GM21717 (cell line): ENCODE measurements around the gene TEKTIP1.
"Not testable (repeated sequence)": the region's sequence is repeated elsewhere in the genome, so short reads cannot be mapped to it uniquely, and the experiment has no call there.

Source experiments
- ATAC-seq: cut with Tn5 transposase; IDR thresholded peaks from one replicate; pipeline ENCODE4 v1.9.1; 2021; ENCODE audit warnings: mild to moderate bottlenecking, moderate library complexity; ENCODE audit not compliant: unreplicated experiment

Gene TEKTIP1

DNA sequence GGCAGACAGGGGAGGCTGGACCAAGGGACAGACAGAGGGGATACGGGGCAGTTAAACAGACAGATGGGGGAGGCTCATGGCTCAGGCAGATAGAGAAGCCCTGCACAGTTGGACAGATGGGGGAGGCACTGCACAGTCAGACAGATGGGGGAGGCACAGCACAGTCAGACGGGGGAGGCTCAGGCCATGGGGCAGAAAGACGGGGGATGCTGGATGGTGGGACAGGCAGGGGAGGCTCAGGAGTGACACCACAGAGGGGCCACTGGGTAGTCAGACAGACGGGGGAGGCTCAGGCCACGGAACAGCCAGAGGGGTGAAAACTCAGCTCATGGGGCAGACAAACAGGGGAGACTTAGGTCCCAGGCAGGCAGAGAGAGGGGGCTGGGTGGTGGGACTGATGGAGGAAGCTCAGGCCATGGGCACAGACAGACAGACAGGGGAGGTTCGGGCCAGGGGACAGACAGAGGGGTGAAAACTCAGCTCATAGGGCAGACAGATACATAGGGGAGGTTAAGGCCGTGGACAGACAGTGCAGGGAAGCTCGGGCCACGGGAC lies 17.5 kb downstream of the TEKTIP1 start:
- no peak for ATAC-seq

DNA sequence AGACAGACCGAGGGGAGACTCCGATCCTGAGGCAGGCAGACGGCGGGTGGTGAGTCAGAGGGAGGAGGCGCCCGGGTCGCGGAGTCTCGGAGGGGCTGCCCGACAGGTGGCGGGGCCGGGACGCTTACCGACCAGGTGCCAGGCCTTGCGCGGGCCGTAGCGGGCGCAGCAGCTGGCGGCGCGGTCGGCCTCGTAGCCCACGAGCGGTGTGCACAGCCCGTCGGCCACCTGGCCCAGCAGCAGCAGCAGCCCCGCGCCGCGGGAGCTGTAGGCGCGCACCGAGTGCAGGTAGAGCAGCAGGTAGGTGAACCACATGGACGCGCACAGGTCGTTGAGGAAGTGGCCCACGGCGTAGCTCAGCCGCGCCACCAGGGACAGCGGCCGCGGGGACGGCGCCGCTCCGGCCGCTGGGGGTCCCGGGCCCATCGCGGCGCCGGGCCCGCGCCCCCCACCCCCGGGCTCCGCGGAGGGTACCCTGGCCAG lies 18.0 kb downstream of the TEKTIP1 start:
- ATAC-seq: peak; percentile 24

DNA sequence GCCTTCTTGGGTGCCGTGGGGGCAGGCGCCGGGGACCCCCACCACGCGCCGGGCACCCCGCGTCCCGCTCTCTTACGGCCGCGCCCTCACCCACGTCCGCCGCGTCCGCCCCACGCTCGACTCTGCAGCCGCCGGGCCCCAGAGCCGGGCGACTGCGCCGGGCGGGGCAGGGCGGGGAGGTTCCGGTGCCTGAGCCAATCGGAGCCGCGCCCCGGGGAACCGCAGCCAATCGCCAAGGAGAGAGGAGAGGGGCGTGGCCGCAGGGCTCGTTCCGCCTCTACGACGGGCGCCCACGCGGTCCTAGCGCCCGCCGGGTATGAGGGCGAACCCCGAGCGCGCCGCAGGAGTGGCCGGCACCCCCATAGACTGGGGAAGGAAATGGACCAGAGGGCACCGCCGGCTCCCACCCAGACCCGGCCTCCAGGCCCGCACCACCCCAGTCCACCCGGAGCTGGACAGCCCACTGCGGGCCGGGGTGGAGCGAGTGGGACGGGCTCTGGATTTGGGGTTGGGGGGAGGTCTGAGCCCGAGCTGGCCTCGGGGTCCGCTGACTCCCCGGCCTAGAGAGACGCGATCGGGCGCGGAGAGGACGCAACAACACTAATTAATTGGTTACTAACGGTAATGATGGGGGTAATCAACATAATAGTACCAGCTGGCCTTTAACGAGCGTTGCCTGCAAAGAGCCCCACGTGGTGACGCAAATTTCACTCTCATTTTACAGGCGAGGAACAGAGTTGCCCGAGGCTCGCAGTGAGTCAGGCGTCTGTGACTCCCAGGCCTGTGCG lies 18.7 kb downstream of the TEKTIP1 start, which contains the start of gene MFSD12:
MFSD12 (minus strand) TSS at position 126 of the 788 bp plus-strand sequence. CDS start 183 bp downstream, outside the sequence.
- ATAC-seq: peak; percentile 72

DNA sequence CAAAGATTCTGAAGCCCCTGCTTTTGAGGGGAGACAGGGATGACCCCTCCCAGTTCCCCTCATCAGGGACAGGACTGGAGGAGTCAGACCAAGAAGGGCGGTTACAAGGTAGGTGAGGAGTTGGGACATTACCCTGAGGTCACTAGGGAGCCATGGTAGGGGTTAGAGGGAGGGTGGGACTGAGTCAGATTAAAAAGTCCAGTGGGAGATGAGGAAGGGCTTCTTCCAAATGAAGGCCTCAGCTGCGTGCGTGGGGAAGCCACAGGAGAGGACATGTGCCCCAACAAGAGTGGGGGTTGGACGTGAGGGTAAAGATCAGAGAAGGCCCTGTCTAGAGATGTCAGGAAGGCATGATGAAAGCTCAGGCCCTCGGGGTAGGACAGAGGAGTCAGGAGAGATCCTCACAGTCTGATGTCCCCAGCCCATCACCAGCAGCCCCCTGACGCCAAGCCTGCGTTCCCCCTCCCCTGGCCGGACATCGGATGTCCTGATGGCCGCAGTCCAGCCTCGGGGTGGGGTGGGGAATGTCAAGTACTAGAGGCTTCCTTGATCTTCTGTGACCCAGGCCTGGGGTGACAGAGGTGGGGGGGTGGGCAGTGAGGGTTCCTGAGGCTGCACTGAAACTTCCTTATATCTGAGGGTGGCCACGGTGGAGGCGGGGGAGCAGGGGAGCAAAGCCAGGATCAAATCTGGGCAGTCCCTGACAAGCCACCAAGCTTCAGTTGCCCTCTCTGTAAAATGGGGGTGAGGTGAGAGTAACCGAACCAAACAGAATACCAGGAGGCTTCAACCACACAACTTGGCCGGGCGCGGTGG lies 24.9 kb downstream of the TEKTIP1 start:
- ATAC-seq: no peak

DNA sequence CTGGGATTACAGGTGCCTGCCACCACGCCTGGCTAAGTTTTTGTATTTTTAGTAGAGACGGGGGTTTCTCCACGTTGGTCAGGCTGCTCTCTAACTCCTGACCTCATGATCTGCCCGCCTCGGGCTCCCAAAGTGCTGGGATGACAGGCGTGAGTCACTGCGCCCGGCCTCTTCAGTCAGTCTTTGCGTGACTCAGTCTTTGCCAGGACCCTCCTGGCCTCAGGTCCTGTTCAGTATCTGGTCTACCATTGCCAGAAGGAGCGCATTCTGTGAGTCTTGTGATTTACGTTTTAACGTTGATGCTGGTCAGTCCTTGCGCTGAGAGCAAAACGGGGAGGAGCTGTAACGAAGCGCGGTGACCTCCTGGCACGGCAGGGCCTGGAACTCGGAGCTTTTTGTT lies 26.2 kb downstream of the TEKTIP1 start:
- no peak for ATAC-seq

DNA sequence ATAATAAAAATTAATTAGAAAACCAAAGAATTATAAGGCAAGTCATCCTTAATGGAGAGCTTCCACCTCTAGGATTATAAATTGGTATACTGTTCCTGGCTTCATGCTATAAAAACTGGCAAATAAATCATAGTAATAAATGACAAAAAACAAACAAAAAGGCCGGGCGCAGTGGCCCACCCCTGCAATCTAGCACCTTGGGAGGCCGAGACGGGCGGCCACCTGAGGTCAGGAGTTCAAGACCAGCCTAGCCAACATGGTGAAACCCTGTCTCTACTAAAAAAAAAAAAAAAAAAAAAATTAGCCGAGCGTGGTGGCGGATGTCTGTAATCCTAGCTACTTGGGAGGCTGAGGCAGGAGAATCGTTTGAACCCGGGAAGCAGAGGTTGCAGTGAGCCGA lies 31.1 kb downstream of the TEKTIP1 start:
- ATAC-seq: not testable (repeated sequence)

DNA sequence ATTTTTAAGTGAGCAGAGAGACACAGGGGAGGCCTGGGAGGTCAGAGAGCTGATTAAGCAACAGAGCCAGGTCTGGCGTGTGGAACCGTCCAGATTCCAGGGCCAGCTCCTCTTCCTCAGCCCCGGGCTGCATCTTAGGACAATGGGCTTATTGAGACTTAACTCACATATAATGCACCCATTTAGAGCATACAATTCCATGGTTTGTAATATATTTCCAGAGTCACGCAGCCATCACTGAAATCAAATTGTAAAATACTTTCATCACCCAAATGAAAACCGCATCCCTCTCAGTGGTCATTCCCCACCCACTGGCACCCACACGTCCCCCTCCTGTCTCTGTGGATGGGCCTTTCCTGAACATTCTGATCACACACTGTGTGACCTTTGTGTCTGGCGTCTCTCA lies 31.6 kb downstream of the TEKTIP1 start:
- no peak for ATAC-seq

DNA sequence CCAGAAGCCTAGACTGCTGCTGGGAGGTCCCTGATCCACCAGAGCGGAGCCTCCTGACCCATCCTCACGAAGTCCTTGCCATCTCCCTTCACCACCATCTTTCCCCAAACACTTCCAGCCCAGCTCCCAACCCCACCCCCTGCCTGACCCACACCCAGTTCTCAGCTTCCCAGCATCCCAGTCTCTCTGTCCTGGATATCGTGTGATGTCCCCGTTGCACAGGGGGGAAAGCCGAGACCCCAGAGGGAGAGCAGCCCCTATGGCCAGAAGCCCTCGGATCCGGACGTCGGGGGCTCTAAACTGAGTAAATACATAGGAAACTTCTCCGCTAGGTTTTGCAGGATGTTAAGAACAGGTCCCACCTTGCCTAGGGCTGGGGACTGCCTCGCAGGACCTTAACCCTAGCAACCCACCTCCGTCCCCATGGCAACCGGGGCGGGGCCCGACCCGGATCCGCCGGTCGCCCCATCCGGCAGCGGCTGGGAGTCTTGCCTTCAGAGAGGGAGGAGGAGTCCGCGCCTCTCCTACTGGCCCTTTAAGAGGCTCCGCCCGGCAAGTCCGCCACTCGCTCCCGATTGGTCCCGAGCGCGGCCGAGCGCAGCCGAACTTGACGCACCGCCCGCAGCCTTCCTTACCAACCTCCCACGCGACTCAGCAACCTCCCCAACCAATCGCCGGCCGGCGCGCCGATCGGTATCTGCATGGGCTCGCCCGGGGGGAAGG lies 33.3 kb downstream of the TEKTIP1 start:
- ATAC-seq: peak; percentile 77

DNA sequence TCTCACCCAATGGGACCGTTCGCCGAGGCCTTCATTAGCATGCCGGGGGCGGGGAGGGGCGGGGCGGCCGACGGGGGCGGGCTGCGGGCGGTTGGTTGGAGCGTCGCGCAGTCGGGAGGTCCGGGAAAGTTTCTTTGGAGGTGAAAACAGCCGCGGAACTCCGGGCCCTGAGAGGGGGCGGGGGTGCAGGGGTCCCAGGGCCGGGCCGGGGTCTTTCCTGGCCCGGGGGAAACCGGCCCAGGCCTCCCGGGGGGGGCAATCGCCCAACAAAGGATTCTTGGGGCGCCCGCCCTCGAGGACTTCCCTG lies 33.8 kb downstream of the TEKTIP1 start, which contains the start of gene HMG20B:
HMG20B (plus strand) TSS at position 90 of the 307 bp plus-strand sequence. CDS start 366 bp downstream, outside the sequence.
- no peak for ATAC-seq

DNA sequence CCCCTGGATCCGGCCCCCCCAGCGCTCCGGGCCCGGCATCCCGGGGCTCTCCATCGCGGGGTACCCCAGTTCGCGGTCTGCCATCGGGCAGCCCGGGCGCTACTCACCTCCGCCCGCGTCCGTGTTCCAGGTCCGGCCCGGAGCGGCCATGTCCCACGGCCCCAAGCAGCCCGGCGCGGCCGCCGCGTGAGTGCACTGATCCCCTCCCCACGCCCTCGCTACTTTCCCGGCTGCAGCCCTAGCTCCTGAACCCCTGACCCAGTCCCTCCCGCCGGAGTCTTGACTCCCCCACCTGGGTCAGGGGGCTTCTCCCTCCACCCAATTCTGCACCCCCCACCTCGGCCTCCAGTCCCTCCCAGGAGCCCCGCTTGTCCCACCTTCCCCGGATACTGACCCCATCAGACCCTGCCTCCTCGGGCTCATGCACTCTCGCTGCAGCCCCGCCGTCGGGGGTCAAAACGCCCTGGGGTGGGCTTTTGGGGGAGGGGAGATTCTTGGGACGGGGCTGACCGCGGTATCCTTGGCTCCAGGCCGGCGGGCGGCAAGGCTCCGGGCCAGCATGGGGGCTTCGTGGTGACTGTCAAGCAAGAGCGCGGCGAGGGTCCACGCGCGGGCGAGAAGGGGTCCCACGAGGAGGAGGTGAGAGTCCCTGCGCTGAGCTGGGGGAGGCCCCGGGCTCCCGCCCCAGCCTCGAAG lies 34.3 kb downstream of the TEKTIP1 start:
- no peak for ATAC-seq

DNA sequence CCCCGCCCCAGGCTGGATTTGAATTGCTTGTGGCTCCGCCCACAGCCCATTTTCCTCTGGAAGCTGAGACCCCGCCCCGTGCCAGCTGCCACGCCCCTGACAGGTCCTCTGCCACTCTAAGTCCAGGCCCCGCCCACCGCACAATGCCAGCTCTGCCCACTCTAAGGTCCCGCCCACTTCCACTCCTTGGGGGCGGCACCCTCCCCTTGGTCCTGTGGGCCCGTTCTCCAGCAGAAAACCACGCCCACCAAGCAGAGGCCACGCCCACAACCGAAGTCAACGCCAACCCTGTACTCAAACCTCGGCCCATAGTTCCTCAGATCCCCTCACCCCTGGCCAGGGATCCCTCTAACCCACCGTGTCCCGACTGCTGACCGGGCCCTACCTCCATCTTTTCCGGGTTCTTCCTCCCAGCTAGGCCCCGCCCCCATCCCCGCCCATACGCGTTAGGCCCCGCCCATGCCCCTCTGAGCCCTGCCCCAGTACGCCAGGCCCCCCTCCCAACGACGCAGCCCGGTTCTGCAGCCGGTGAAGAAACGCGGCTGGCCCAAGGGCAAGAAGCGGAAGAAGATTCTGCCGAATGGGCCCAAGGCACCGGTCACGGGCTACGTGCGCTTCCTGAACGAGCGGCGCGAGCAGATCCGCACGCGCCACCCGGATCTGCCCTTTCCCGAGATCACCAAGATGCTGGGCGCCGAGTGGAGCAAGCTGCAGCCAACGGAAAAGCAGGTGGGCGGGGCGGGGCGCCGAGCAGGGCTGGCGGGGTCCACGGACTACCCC lies 35.1 kb downstream of the TEKTIP1 start:
- no peak for ATAC-seq

DNA sequence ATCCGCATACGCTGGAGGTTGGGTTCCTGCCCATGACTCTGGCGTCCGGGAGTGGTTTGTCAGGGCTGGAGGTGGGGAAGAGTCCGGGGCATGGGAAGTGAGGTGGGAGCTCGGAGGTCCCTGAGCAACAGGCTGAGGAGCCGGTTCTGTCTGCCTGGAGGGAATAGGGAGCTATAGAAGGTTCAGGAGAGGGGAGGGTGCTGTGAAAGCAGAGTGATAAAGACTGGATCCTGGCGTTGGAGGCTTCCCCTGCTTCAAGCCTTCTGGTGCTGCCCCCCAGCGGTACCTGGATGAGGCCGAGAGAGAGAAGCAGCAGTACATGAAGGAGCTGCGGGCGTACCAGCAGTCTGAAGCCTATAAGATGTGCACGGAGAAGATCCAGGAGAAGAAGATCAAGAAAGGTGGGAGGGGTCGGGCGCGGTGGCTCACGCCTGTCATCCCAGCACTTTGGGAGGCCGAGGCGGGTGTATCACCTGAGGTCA lies 36.3 kb downstream of the TEKTIP1 start:
- ATAC-seq: no peak

DNA sequence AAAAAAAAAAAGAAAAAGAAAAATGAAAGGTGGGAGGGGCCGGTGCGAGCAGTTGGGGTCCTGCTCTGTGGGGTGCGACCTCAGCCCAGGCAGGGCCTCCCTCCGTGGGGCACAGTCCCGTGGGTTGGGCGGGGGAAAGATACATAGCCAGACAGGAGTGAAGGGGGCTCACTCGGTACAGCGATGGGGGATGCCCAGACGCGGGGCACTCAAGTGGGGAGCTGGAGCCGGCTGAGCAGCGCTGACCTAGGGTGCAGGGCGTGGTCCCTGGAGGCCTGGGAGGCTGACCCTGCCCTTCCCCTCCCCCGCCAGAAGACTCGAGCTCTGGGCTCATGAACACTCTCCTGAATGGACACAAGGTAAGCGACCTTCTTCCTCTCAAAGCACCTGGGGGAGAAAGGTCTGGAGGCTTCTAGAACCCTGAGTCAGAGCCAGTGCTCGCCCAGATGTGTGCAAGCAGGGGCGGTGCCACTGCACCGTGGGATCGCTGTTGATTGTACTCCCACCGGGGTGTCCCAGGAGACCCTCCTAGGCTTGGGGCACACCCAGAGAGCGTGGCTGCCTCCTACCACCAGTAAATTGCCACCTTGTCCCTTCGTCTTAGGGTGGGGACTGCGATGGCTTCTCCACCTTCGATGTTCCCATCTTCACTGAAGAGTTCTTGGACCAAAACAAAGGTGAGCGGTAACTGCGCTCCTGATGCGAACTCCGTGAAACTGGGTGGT lies 37.1 kb downstream of the TEKTIP1 start:
- no peak for ATAC-seq

DNA sequence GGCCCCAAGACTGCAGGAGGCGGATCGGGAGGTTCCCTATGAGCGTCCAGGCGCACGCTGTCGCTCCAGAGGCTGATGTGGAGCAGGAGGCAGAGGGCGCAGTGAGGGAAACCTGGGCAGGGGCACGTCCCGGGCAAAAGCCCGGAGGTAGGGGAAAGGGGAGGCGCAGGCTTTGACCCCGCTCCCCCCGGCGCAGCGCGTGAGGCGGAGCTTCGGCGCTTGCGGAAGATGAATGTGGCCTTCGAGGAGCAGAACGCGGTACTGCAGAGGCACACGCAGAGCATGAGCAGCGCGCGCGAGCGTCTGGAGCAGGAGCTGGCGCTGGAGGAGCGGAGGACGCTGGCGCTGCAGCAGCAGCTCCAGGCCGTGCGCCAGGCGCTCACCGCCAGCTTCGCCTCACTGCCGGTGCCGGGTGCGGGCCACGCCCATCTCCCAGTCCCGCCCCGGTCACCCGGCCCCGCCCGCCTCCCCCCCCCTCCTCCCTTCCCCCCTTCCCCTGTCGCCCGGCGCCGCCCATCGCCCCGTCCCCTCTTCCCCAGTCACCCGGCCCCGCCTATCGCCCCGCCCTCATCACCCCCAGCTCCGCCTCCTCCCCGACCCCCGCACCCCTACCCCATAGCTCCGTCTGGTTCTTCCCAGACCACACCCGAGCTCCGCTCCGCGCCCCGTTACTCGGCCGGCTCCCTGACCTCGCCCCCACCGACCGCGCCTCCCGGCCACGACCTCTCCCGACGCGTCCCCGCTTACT lies 37.9 kb downstream of the TEKTIP1 start:
- no peak for ATAC-seq

DNA sequence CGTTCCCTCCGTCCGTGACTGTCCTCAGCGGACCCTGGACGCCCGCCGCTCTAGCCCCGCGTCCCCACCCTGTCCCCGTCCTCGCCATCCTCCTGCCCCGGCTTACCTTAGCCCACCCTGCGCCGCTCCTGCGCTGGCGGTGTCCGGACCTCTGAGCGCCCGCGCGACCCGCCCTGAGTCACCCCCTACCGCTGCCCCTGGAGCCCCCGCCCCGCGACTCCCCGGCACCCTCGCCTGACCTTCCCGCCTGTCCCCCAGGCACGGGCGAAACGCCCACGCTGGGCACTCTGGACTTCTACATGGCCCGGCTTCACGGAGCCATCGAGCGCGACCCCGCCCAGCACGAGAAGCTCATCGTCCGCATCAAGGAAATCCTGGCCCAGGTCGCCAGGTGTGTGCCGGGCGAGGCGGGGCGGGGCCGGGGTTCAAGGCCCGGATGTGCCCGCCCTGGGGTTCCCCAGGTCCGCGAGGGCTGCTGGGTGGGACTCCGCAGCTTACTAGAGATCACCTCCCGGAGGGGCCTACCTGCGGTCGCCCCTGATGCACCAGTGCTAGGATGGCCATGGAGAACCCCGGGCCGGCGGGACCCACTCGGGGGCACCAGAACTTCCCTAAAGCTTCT lies 38.9 kb downstream of the TEKTIP1 start:
- ATAC-seq: no peak

DNA sequence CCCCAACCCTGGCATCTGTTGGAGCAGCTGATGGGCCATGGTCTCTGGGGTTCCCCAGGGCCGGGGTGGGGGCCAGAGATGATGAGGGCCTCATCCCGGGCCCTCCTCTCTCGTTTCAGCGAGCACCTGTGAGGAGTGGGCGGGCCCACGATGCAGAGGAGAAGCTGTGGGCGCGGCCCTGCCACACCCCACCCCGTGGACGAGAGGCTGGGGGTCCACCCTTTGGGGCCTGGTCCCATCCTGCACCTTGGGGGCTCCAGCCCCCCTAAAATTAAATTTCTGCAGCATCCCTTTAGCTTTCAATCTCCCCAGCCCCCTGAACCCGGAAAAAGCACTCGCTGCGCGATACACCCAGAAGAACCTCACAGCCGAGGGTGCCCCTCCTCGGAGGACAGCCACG lies 39.4 kb downstream of the TEKTIP1 start:
- ATAC-seq: no peak

DNA sequence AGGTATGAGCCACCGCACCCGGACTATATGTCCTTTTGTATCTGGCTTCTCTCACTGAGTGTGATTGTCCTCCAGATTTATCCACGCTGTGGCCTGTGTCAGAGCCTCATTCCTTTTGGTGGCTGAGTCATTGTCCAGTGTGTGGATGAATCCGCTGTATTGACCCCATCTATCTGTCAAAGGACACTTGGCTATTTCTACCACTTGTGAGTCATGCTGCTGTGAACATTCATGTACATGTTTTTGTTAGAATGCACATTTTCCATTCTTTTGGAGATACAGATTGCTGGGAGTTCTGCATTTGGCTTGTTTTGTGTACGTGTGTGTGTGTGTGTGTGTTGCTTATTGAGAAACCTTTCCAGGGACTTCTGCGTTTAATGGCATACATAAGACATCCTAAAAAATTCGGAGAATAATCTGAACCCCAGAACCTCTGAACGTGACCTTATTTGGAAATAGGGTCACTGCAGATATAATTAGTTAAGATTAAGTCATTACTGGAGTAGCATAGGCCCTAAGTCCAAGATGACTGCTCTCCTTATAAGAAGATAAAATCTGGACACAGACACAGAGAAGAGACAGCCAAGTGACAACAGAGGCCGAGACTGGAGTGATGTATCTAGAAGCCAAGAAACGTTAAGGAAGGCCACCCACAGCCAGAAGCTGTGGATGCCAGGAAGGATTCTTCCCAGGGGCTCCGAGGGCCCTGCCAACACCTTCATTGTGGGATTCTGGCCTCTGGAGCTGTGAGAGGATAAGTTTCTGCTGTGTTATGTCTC lies 41.4 kb downstream of the TEKTIP1 start:
- ATAC-seq: no peak
